ENCODE data around the gene SHC4.

The SHC4 gene

GRCh38 chr15:48850648-48851047 is 113.1 kb downstream of the SHC4 start:
- Histone ChIP-seq H3K9me3 (ENCODE audit: control insufficient read depth, low read length) (no peaks in the 10 kb centered on the region), H3K27ac (ENCODE audit: low read length, poor library complexity, severe bottlenecking) (no peak overlapping the region), H3K4ac (ENCODE audit: low read depth in 1 of 2, low read length in 2 of 2) (no peak overlapping the region), H2BK12ac (ENCODE audit: low read length in 2 of 2) (no peak overlapping the region), H3K23ac (ENCODE audit: low read length in 2 of 2) (no peak overlapping the region), H2BK15ac (ENCODE audit: low read depth, poor library complexity, severe bottlenecking) (no peak overlapping the region), H3K4me2 (ENCODE audit: low read length, poor library complexity, severe bottlenecking) (no peak overlapping the region), H3K27me3 (ENCODE audit: control insufficient read depth in 1 of 2, insufficient read depth in 1 of 2, low read length in 2 of 2) (no peaks in the 10 kb centered on the region), H4K8ac (ENCODE audit: low read length) (no peak overlapping the region), H3K36me3 (ENCODE audit: control insufficient read depth in 1 of 2, insufficient read depth in 2 of 2, low read depth in 1 of 2, low read length in 2 of 2) (no peaks in the 10 kb centered on the region), H2BK5ac (ENCODE audit: low read depth, low read length, poor library complexity, severe bottlenecking) (no peak overlapping the region), H3K18ac (ENCODE audit: low read depth in 1 of 2, low read length in 2 of 2) (no peak overlapping the region), H3K4me1 (ENCODE audit: control insufficient read depth, insufficient read depth, low read depth, low read length) (peaks cover 1% of the 10 kb centered on the region), H3K14ac (ENCODE audit: low read length in 2 of 2) (no peak overlapping the region), H2AFZ (ENCODE audit: low read depth, low read length) (no peak overlapping the region), H2AK5ac (ENCODE audit: low read length, severe bottlenecking) (no peak overlapping the region), H4K91ac (ENCODE audit: low read length) (no peak overlapping the region), H3K4me3 (ENCODE audit: insufficient read depth in 1 of 2, low read depth in 1 of 2, low read length in 2 of 2) (no peak overlapping the region), H3K79me1 (replicated peaks; ENCODE audit: low read length, poor library complexity, severe bottlenecking) (no peaks in the 10 kb centered on the region), H3K9ac (ENCODE audit: low read length) (no peak overlapping the region), H2BK120ac (ENCODE audit: low read depth, low read length) (no peak overlapping the region)
- no peak for DNase-seq
- 83% methylated on average over 2 of the region's 2 CpGs for WGBS

GRCh38 chr15:48845123-48845522 is 118.6 kb downstream of the SHC4 start:
- no CpG with 5 or more reads among the region's 1 CpG for WGBS
- Histone ChIP-seq H2BK5ac (ENCODE audit: low read depth, low read length, poor library complexity, severe bottlenecking) (no peak overlapping the region), H2AK5ac (ENCODE audit: low read length, severe bottlenecking) (no peak overlapping the region), H2BK120ac (ENCODE audit: low read depth, low read length) (no peak overlapping the region), H3K9me3 (ENCODE audit: control insufficient read depth, low read length) (no peaks in the 10 kb centered on the region), H2BK12ac (ENCODE audit: low read length in 2 of 2) (no peak overlapping the region), H3K4me3 (ENCODE audit: insufficient read depth in 1 of 2, low read depth in 1 of 2, low read length in 2 of 2) (no peak overlapping the region), H3K4me1 (ENCODE audit: control insufficient read depth, insufficient read depth, low read depth, low read length) (no peaks in the 10 kb centered on the region), H3K27me3 (ENCODE audit: control insufficient read depth in 1 of 2, insufficient read depth in 1 of 2, low read length in 2 of 2) (no peaks in the 10 kb centered on the region), H3K4ac (ENCODE audit: low read depth in 1 of 2, low read length in 2 of 2) (no peak overlapping the region), H3K14ac (ENCODE audit: low read length in 2 of 2) (no peak overlapping the region), H3K79me1 (replicated peaks; ENCODE audit: low read length, poor library complexity, severe bottlenecking) (no peaks in the 10 kb centered on the region), H3K4me2 (ENCODE audit: low read length, poor library complexity, severe bottlenecking) (no peak overlapping the region), H3K23ac (ENCODE audit: low read length in 2 of 2) (no peak overlapping the region), H3K36me3 (ENCODE audit: control insufficient read depth in 1 of 2, insufficient read depth in 2 of 2, low read depth in 1 of 2, low read length in 2 of 2) (no peaks in the 10 kb centered on the region), H2AFZ (ENCODE audit: low read depth, low read length) (no peak overlapping the region), H3K27ac (ENCODE audit: low read length, poor library complexity, severe bottlenecking) (no peak overlapping the region), H3K18ac (ENCODE audit: low read depth in 1 of 2, low read length in 2 of 2) (no peak overlapping the region), H4K8ac (ENCODE audit: low read length) (no peak overlapping the region), H3K9ac (ENCODE audit: low read length) (no peak overlapping the region), H2BK15ac (ENCODE audit: low read depth, poor library complexity, severe bottlenecking) (no peak overlapping the region), H4K91ac (ENCODE audit: low read length) (no peak overlapping the region)
- no peak for DNase-seq

- H3K36me3 ChIP-seq (ENCODE audit: control insufficient read depth in 1 of 2, insufficient read depth in 2 of 2, low read depth in 1 of 2, low read length in 2 of 2) = no peaks in the 10 kb centered on the region
- no peak overlapping the region for H3K18ac ChIP-seq (ENCODE audit: low read depth in 1 of 2, low read length in 2 of 2)
- H4K8ac ChIP-seq (ENCODE audit: low read length) = no peak overlapping the region
- H3K79me1 ChIP-seq (replicated peaks; ENCODE audit: low read length, poor library complexity, severe bottlenecking) = no peaks in the 10 kb centered on the region
- no peak overlapping the region for H3K4ac ChIP-seq (ENCODE audit: low read depth in 1 of 2, low read length in 2 of 2)
- H3K27ac ChIP-seq (ENCODE audit: low read length, poor library complexity, severe bottlenecking) = no peak overlapping the region
- H3K4me2 ChIP-seq (ENCODE audit: low read length, poor library complexity, severe bottlenecking) = no peak overlapping the region
- H2AK5ac ChIP-seq (ENCODE audit: low read length, severe bottlenecking) = no peak overlapping the region
- no peaks in the 10 kb centered on the region for H3K9me3 ChIP-seq (ENCODE audit: control insufficient read depth, low read length)
- no peak overlapping the region for H2BK12ac ChIP-seq (ENCODE audit: low read length in 2 of 2)
- WGBS = 96% methylated on average over 5 of the region's 6 CpGs
- H3K9ac ChIP-seq (ENCODE audit: low read length) = no peak overlapping the region
- H3K14ac ChIP-seq (ENCODE audit: low read length in 2 of 2) = no peak overlapping the region
- H2AFZ ChIP-seq (ENCODE audit: low read depth, low read length) = no peak overlapping the region
- no peak for DNase-seq
- no peak overlapping the region for H2BK120ac ChIP-seq (ENCODE audit: low read depth, low read length)
- no peak overlapping the region for H4K91ac ChIP-seq (ENCODE audit: low read length)
- H2BK15ac ChIP-seq (ENCODE audit: low read depth, poor library complexity, severe bottlenecking) = no peak overlapping the region
- no peak overlapping the region for H3K23ac ChIP-seq (ENCODE audit: low read length in 2 of 2)
- H2BK5ac ChIP-seq (ENCODE audit: low read depth, low read length, poor library complexity, severe bottlenecking) = no peak overlapping the region
- no peak overlapping the region for H3K4me3 ChIP-seq (ENCODE audit: insufficient read depth in 1 of 2, low read depth in 1 of 2, low read length in 2 of 2)
- H3K27me3 ChIP-seq (ENCODE audit: control insufficient read depth in 1 of 2, insufficient read depth in 1 of 2, low read length in 2 of 2) = no peaks in the 10 kb centered on the region
- no peaks in the 10 kb centered on the region for H3K4me1 ChIP-seq (ENCODE audit: control insufficient read depth, insufficient read depth, low read depth, low read length)
These were observed 121.2 kb downstream of the SHC4 start for GRCh38 chr15:48842501-48842900.

- H2AFZ ChIP-seq (ENCODE audit: low read depth, low read length) = no peak overlapping the region
- WGBS = 86% methylated on average over 4 of the region's 5 CpGs
- no peak overlapping the region for H2BK120ac ChIP-seq (ENCODE audit: low read depth, low read length)
- H3K27ac ChIP-seq (ENCODE audit: low read length, poor library complexity, severe bottlenecking) = no peak overlapping the region
- H3K23ac ChIP-seq (ENCODE audit: low read length in 2 of 2) = no peak overlapping the region
- no peaks in the 10 kb centered on the region for H3K4me1 ChIP-seq (ENCODE audit: control insufficient read depth, insufficient read depth, low read depth, low read length)
- no peak overlapping the region for H2AK5ac ChIP-seq (ENCODE audit: low read length, severe bottlenecking)
- H3K4me2 ChIP-seq (ENCODE audit: low read length, poor library complexity, severe bottlenecking) = no peak overlapping the region
- H3K9ac ChIP-seq (ENCODE audit: low read length) = no peak overlapping the region
- H3K79me1 ChIP-seq (replicated peaks; ENCODE audit: low read length, poor library complexity, severe bottlenecking) = no peaks in the 10 kb centered on the region
- no peaks in the 10 kb centered on the region for H3K27me3 ChIP-seq (ENCODE audit: control insufficient read depth in 1 of 2, insufficient read depth in 1 of 2, low read length in 2 of 2)
- no peak overlapping the region for H3K18ac ChIP-seq (ENCODE audit: low read depth in 1 of 2, low read length in 2 of 2)
- no peak for DNase-seq
- H3K4me3 ChIP-seq (ENCODE audit: insufficient read depth in 1 of 2, low read depth in 1 of 2, low read length in 2 of 2) = no peak overlapping the region
- H2BK12ac ChIP-seq (ENCODE audit: low read length in 2 of 2) = no peak overlapping the region
- no peak overlapping the region for H3K4ac ChIP-seq (ENCODE audit: low read depth in 1 of 2, low read length in 2 of 2)
- H3K14ac ChIP-seq (ENCODE audit: low read length in 2 of 2) = peak overlapping the region in 1 of 2 experiments; percentile 9
- no peak overlapping the region for H4K91ac ChIP-seq (ENCODE audit: low read length)
- peaks cover 0 to 3% of the 10 kb centered on the region in 2 experiments for H3K36me3 ChIP-seq (ENCODE audit: control insufficient read depth in 1 of 2, insufficient read depth in 2 of 2, low read depth in 1 of 2, low read length in 2 of 2)
- no peak overlapping the region for H2BK5ac ChIP-seq (ENCODE audit: low read depth, low read length, poor library complexity, severe bottlenecking)
- no peak overlapping the region for H4K8ac ChIP-seq (ENCODE audit: low read length)
- H3K9me3 ChIP-seq (ENCODE audit: control insufficient read depth, low read length) = peaks cover 21% of the 10 kb centered on the region
- no peak overlapping the region for H2BK15ac ChIP-seq (ENCODE audit: low read depth, poor library complexity, severe bottlenecking)
These were observed 129.0 kb downstream of the SHC4 start for GRCh38 chr15:48834756-48835155.
